Measurements from ENCODE around the gene MMP25.
"Not testable (repeated sequence)": the region's sequence is repeated elsewhere in the genome, so short reads cannot be mapped to it uniquely, and the experiment has no call there.

Gene MMP25

GRCh38 chr16:3056336-3057180 lies 10.2 kb downstream of the MMP25 start:
- FAIRE-seq: no peak

- no peak for FAIRE-seq
Measured at GRCh38 chr16:3057181-3058138, 11.1 kb downstream of the MMP25 start.

GRCh38 chr16:3058139-3059030 lies 12.0 kb downstream of the MMP25 start:
- no peak for FAIRE-seq

- FAIRE-seq: no peak
Measured at GRCh38 chr16:3059041-3059722, 12.8 kb downstream of the MMP25 start.

- FAIRE-seq: no peak
Measured at GRCh38 chr16:3059723-3060242, 13.4 kb downstream of the MMP25 start.

- FAIRE-seq: no peak
Measured at GRCh38 chr16:3060339-3061127, 14.2 kb downstream of the MMP25 start.

- FAIRE-seq: no peak
Measured at GRCh38 chr16:3062553-3062952, 16.2 kb downstream of the MMP25 start.

GRCh38 chr16:3063625-3064386 lies 17.4 kb downstream of the MMP25 start:
- no peak for FAIRE-seq

GRCh38 chr16:3065069-3065741 lies 18.8 kb downstream of the MMP25 start, which contains the start of gene IL32:
Gene IL32 (plus strand): TSS chr16:3065640. CDS start chr16:3065812, 172 bp downstream.
- no peak for FAIRE-seq

- no peak for FAIRE-seq
Measured at GRCh38 chr16:3065742-3066439, 19.5 kb downstream of the MMP25 start.

- no peak for FAIRE-seq
Measured at GRCh38 chr16:3066440-3066748, 20.0 kb downstream of the MMP25 start.

GRCh38 chr16:3068487-3068886 lies 22.1 kb downstream of the MMP25 start:
- FAIRE-seq: no peak

- FAIRE-seq: not testable (repeated sequence)
Measured at GRCh38 chr16:3069146-3069545, 22.8 kb downstream of the MMP25 start.

- no peak for FAIRE-seq
Measured at GRCh38 chr16:3070608-3071111, 24.3 kb downstream of the MMP25 start.

GRCh38 chr16:3071655-3072054 lies 25.3 kb downstream of the MMP25 start:
- FAIRE-seq: no peak

- not testable (repeated sequence) for FAIRE-seq
Measured at GRCh38 chr16:3072148-3072547, 25.8 kb downstream of the MMP25 start.

- not testable (repeated sequence) for FAIRE-seq
Measured at GRCh38 chr16:3072576-3073263, 26.4 kb downstream of the MMP25 start.

GRCh38 chr16:3073448-3073847 lies 27.1 kb downstream of the MMP25 start:
- FAIRE-seq: no peak

Data from colon (tissue), 2 donors.